Measurements from ENCODE around the gene NOL3. TPM values are rescaled to one million over a fixed set of nuclear protein-coding genes. Genes with fewer than 3 reads are reported as not detected.

Gene NOL3
- polyA plus RNA-seq, 3 donors, result 2.7 to 17.0 (median 3.8) TPM

GRCh38 chr16:67184995-67185650, 14.8 kb downstream of the NOL3 start:
- H4K20me1 ChIP-seq (ENCODE audit: insufficient read depth, low read length), result no peaks in the 10 kb centered on the region
- H3K4me1 ChIP-seq (ENCODE audit: control insufficient read depth in 1 of 2, insufficient read depth in 2 of 2, low read length in 2 of 2), result peaks cover 38 to 43% of the 10 kb centered on the region in 2 donors
- Mint-ChIP-seq H3K4me1 (peaks cover 15% of the 10 kb centered on the region), H3K9me3 (peaks cover 0 to 4% (median 2%) of the 10 kb centered on the region in 7 donors), H3K36me3 (peaks cover 2% of the 10 kb centered on the region in 2 donors), H3K27ac (peak overlapping the region in 4 of 7 donors; percentile 27 to 82 (median 51)), H3K27me3 (ENCODE audit: low read depth in 3 of 3) (peaks cover 7 to 29% (median 18%) of the 10 kb centered on the region in 3 donors), H3K4me3 (peak overlapping the region in 1 of 2 donors; percentile 88)
- peak overlapping the region; percentile 92 for H3K4me2 ChIP-seq (replicated peaks; ENCODE audit: extremely low read depth, low read length, poor library complexity, severe bottlenecking)
- WGBS (ENCODE audit: insufficient coverage), result 19% methylated on average over 41 of the region's 43 CpGs
- H2AFZ ChIP-seq (ENCODE audit: insufficient read depth, low read depth, low read length, poor library complexity, severe bottlenecking), result peak overlapping the region; percentile 74
- no peak overlapping the region for H3K27ac ChIP-seq (ENCODE audit: low read depth in 1 of 2, low read length in 2 of 2)
- H3K9me3 ChIP-seq (replicated peaks in 1 of 2; ENCODE audit: control insufficient read depth in 1 of 2, insufficient read depth in 1 of 2, low read length in 2 of 2), result no peaks in the 10 kb centered on the region
- intact Hi-C loops (cut with micrococcal nuclease), result no loop called here
- peak; percentile 80 to 82 (median 82) for DNase-seq
- H3K36me3 ChIP-seq (replicated peaks in 1 of 2; ENCODE audit: control insufficient read depth in 1 of 2, insufficient read depth in 2 of 2, low read length in 2 of 2), result no peaks in the 10 kb centered on the region
- peak; percentile 87 for TF ChIP-seq CTCF (IDR thresholded peaks at IDR 0.05)
- peaks cover 0 to 8% of the 10 kb centered on the region in 2 donors for H3K27me3 ChIP-seq (ENCODE audit: control insufficient read depth in 2 of 2, insufficient read depth in 2 of 2, low read length in 2 of 2)
- peak overlapping the region; percentile 13 to 95 (median 13) for H3K4me3 ChIP-seq (replicated peaks in 1 of 3; ENCODE audit: low read depth in 2 of 3, low read length in 3 of 3)
- peaks cover 8% of the 10 kb centered on the region for H3K79me2 ChIP-seq (ENCODE audit: insufficient read depth, low read length)
- H3K9ac ChIP-seq (ENCODE audit: insufficient read depth, low read length, poor library complexity, severe bottlenecking), result no peak overlapping the region

- peaks cover 15% of the 10 kb centered on the region for H3K4me1 Mint-ChIP-seq
- peak overlapping the region in 1 of 2 donors; percentile 88 for H3K4me3 Mint-ChIP-seq
- peak overlapping the region; percentile 74 for H2AFZ ChIP-seq (ENCODE audit: insufficient read depth, low read depth, low read length, poor library complexity, severe bottlenecking)
- peaks cover 8% of the 10 kb centered on the region for H3K79me2 ChIP-seq (ENCODE audit: insufficient read depth, low read length)
- H3K4me2 ChIP-seq (replicated peaks; ENCODE audit: extremely low read depth, low read length, poor library complexity, severe bottlenecking), result peak overlapping the region; percentile 92
- no peak for DNase-seq
- no peaks in the 10 kb centered on the region for H3K9me3 ChIP-seq (replicated peaks in 1 of 2; ENCODE audit: control insufficient read depth in 1 of 2, insufficient read depth in 1 of 2, low read length in 2 of 2)
- H3K9ac ChIP-seq (ENCODE audit: insufficient read depth, low read length, poor library complexity, severe bottlenecking), result no peak overlapping the region
- peak overlapping the region; percentile 13 to 95 (median 13) for H3K4me3 ChIP-seq (replicated peaks in 1 of 3; ENCODE audit: low read depth in 2 of 3, low read length in 3 of 3)
- peaks cover 0 to 4% (median 2%) of the 10 kb centered on the region in 7 donors for H3K9me3 Mint-ChIP-seq
- WGBS (ENCODE audit: insufficient coverage), result 0% methylated on average over 3 of the region's 12 CpGs
- peak overlapping the region in 2 of 7 donors; percentile 1 to 27 for H3K27ac Mint-ChIP-seq
- no peaks in the 10 kb centered on the region for H3K36me3 ChIP-seq (replicated peaks in 1 of 2; ENCODE audit: control insufficient read depth in 1 of 2, insufficient read depth in 2 of 2, low read length in 2 of 2)
- peaks cover 0 to 8% of the 10 kb centered on the region in 2 donors for H3K27me3 ChIP-seq (ENCODE audit: control insufficient read depth in 2 of 2, insufficient read depth in 2 of 2, low read length in 2 of 2)
- H3K36me3 Mint-ChIP-seq, result peaks cover 2% of the 10 kb centered on the region in 2 donors
- no peak overlapping the region for H3K27ac ChIP-seq (ENCODE audit: low read depth in 1 of 2, low read length in 2 of 2)
- H3K27me3 Mint-ChIP-seq (ENCODE audit: low read depth in 3 of 3), result peaks cover 7 to 29% (median 18%) of the 10 kb centered on the region in 3 donors
- H4K20me1 ChIP-seq (ENCODE audit: insufficient read depth, low read length), result no peaks in the 10 kb centered on the region
- intact Hi-C loops (cut with micrococcal nuclease), result no loop called here
- H3K4me1 ChIP-seq (ENCODE audit: control insufficient read depth in 1 of 2, insufficient read depth in 2 of 2, low read length in 2 of 2), result peaks cover 38 to 43% of the 10 kb centered on the region in 2 donors
- TF ChIP-seq CTCF (IDR thresholded peaks at IDR 0.05), result peak; percentile 39
Observed at GRCh38 chr16:67185651-67186134, 15.4 kb downstream of the NOL3 start.

Data from CD14-positive monocyte (primary cell).